ENCODE measurements around the gene DPH2.

Gene DPH2

DNA sequence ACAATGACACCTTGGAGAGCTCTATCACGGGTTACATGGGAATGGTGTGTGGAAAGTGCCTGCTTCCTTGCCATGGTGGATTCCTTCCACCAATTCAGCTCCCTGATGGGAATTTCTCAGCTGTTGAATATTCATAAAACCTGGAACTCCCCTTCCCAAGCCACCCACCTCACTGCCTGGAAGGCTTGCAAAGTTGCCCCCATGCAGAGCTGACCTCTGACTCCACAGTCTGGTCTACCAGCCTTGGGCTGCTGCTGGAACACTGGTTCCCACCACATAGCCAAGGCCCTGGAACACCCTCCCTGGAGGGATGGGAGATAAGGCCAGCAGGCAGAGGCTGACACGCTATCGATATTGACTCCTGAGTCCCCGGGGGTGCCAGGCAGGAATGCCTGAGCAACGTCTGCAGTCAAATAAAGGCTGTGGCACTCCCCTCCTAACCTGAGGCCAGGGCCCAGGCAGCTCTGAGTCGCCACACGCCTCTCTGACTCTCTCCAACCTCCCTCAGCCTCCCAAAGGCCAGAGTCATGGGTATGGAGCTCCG, 30.4 kb downstream of the DPH2 start:
- DNase-seq (ENCODE audit: low read depth in 2 of 2): no peak

GRCh38 chr1:44002165-44002564, 32.4 kb downstream of the DPH2 start:
- DNase-seq (ENCODE audit: low read depth in 2 of 2): no peak

DNA sequence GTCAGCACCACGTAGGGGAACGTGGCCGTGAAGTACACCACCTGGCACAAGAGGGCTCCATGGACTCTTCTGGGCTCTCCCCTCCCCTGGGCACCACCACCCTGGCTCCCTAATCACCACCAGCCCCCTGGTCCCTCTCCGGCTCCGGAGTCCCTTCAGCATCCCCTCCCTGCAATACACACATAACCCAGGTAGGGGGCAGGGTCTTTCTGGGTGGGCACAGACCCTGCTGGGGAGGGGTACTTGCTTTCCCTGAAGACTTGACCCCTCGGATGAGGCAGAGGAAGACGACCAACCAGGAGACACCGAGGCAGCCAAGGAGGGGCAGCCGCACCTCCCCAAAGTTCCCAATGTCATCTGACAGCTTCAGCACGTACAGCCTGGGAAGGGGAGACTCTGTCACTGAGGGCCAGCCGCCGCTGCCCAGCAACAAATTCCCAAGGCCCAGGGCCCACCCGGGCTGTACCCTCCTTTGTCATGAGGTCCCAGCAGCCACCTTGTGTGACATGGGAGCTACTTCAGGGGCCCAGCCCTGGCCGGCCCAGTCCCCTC, 32.9 kb downstream of the DPH2 start:
- DNase-seq (ENCODE audit: low read depth in 2 of 2): no peak

DNA sequence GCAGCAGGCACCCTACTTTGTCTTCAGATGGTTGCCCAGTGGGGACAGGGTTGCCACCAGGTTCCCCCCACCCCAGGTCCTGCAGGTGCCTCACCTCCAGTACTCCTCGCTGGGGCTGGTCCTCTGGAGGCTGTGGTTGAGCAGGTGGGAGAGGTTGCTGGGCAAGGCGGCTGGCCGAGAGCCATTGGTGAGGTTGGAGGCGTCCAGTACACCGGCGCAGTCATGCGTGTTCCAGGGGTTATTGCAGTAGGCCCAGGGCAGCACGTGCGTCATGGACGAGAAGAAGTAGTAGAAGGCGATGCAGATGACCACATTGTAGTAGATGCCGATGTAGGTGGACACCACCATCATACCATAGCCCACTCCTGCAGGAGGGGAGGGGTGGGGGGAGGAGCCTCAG, 38.4 kb downstream of the DPH2 start:
- no peak for DNase-seq (ENCODE audit: low read depth in 2 of 2)

DNA sequence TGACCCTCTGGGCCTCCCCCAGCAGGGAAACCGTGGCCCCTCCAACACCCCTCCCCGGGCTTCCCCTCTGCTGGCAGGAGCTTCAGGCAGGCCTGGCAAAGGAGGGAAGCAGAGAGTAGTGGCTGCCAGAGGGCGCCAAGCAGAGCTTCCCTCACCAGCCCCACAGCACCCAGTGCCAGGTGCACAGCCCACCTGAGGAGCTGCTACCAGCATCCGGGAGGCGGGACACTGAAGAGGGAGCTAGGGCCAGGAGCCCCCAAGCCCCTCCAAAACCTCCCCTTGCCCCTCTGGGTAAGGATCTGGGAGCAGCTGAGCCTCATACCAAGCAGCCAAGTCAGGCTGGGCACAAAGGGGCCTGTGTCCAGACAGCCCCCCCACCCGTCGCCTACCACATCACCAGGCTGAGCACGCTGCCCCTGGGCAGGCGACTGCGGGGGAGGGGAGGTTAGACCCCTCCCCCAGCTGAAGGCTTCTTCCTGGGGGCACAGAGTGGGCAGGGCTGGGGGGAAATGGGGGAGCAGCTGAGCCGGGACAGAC, 41.2 kb downstream of the DPH2 start:
- DNase-seq (ENCODE audit: low read depth in 2 of 2): no peak

DNA sequence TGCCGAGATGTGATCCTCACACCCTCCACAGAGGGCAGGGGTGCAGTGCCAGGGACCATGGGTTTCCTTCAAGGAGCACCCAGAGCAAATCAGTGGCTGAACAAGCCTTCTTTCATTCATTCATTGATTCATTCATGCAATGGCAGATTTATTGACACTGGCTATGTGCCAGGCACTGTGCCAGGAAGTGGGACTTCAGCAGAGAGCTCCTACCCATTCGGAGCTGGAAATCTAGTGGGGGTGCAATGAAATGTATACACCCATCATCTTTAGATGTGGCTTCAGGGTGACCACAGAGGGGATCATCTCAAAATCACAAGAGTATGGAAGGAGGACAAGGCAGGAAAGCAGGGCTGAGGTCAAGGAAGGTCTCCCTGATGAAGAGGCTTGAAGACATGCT, 42.6 kb downstream of the DPH2 start:
- DNase-seq (ENCODE audit: low read depth in 2 of 2): no peak

- no peak for DNase-seq (ENCODE audit: low read depth in 2 of 2)
Observed at GRCh38 chr1:44012941-44013609, 43.3 kb downstream of the DPH2 start.

DNA sequence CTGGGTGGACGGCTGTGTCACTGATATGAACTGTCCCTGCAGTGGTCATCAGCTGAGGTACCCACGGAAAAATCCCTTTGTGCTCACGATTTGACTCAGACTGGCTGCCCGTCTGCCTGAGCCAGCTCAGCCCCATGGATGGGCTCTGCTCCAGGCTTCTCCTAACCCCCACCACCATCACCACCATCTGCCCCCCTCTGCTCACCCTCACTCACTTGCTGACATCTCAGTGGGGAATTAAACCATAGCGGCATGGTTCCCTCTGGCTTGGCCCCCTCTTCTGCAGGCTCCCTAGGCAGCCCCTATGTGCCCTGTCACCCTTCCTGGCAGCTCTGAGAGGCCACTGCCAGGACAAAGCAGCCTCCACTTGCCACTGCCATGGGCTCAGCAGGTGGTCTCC, 44.1 kb downstream of the DPH2 start:
- no peak for DNase-seq (ENCODE audit: low read depth in 2 of 2)

- DNase-seq (ENCODE audit: low read depth in 2 of 2): no peak
Observed at GRCh38 chr1:44014365-44015104, 44.7 kb downstream of the DPH2 start.

- DNase-seq (ENCODE audit: low read depth in 2 of 2): no peak
Observed at GRCh38 chr1:44015206-44015605, 45.4 kb downstream of the DPH2 start.

GRCh38 chr1:44016041-44016889, 46.5 kb downstream of the DPH2 start:
- no peak for DNase-seq (ENCODE audit: low read depth in 2 of 2)

DNA sequence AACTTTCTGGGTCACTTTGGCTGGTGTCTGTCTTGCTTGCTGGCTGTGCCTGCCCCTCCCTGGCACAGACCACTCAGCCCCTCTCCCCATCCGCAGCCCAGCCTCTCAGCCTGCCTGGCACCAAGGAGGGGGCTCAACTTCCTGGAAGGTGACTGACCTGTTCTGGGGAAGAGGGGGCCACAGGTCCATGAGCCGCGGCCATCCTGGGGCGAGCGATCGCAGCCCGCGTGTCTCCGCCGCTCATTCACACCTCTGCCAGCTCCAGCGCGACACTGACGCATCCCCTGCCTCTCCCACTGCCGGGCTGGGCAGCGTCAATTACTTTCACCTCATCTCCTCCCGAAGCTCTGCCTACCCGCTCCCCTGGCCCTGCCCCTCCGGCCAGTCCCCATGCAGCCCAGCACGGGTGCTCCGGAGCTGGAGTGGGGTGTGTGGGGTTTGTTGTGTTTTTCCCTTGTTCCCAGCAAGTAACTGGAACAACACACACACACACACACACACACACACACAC, 47.1 kb downstream of the DPH2 start:
- no peak for DNase-seq (ENCODE audit: low read depth in 2 of 2)

GRCh38 chr1:44019466-44019948, 49.7 kb downstream of the DPH2 start:
- DNase-seq (ENCODE audit: low read depth in 2 of 2): no peak

GRCh38 chr1:44020464-44020863, 50.7 kb downstream of the DPH2 start:
- DNase-seq (ENCODE audit: low read depth in 2 of 2): no peak

GRCh38 chr1:44021156-44021555, 51.3 kb downstream of the DPH2 start:
- no peak for DNase-seq (ENCODE audit: low read depth in 2 of 2)

GRCh38 chr1:44021581-44022321, 51.9 kb downstream of the DPH2 start:
- no peak for DNase-seq (ENCODE audit: low read depth in 2 of 2)
